ENCODE data around the gene PECR.

The PECR gene

DNA sequence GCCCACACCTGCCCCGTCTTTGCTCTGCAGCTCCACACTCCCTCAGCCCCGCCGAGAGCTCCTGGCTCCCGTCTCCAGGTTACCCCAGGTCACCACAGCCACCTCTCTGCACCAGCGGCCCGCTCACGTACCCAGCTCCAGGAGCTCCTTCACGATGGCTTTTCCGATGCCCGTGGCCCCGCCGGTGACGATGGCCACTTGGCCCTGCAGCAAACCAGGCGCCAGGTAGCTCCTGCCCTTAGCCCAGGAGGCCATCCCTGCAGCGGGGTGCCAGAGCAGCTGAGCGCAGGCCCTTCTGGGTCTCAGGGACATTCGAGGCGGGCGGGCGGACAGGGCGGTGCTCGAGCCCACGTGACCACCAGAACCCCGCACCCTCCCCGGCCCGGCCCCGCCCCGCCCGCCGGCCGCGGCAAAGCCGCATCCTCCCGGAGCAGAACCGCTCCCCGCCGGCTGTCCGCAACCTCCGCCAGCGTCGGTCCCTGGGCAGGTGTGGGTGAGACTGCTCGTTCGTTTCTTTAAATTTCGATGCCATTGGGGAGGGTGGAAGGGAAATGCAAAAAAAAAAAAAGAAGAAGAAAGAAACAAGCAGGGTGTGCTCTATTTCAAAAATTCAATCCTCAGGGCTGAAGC, at the start of gene PECR, which contains the start of gene TMEM169:
Gene PECR, minus strand, starts transcription at position 323 of the 630 bp plus-strand sequence. Its CDS starts 68 bp downstream, at position 255.
Gene TMEM169, plus strand, starts transcription at position 433 of the 630 bp plus-strand sequence. CDS start 14,045 bp downstream, outside the sequence.
- no peak for DNase-seq (ENCODE audit: low read depth in 2 of 2)

DNA sequence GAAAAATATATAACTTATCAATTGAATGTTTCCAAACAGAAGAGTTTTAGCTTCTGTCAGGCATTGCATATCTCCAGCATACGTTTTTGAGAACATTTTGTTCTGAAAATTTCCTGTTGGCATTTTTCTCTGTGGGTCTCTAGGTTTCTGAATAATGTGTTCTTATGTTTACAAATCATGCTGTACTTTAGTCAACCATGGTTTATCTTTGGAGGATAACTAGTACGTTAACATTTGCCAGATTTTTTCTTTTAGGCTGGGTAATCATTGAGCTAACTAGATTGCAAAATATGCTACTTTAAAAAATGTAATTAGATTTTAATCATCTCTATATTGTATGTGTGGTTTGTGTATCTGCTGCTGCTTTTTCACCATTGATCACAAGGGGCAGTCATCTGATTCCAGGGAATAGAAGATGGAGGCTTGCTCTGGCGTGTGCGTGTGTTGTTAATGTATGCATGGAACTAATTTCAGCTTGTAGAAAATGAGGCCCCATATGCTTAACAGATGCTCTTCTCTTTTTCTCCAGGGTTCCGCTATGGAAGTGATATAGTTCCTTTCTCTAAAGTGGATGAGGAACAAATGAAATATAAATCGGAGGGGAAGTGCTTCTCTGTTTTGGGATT, 48.9 kb upstream of the PECR start:
- DNase-seq (ENCODE audit: low read depth in 2 of 2): peak; percentile 66 to 69

DNA sequence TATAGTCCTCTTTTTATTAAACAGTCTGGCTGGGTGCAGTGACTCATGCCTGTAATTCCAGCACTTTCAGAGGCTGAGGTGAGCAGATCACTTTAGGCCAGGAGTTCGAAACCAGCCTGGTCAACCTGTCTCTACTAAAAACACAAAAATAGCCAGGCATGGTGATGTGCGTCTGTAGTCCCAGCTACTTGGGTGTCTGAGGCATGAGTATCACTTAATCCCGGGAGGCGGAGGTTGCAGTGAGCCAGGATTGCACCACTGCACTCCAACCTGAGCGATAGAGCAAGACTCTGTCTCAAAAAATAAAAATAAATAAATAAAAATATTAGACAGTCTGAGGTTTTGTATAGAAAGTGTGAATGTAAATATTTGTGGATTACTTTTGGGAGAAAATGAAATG, 45.3 kb upstream of the PECR start:
- no peak for DNase-seq (ENCODE audit: low read depth in 2 of 2)

DNA sequence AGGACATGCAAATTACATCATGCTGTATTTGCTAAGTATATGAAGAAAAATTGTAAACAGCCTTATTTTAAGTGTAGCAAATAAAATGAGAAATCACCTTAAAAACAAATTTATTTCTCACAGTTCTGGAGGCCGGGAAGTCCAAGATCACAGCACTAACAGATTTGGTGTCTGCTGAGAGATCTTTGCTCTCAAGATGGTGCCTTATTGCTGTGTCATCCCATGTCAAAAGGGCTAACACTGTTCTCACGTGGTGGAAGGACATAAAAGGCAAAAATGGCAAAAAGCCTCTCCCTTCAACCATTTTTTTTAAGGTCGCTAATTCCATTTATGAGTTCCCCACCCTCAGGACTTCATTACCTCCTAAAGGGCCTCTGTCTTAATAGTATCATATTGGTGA, 39.6 kb upstream of the PECR start:
- no peak for DNase-seq (ENCODE audit: low read depth in 2 of 2)

DNA sequence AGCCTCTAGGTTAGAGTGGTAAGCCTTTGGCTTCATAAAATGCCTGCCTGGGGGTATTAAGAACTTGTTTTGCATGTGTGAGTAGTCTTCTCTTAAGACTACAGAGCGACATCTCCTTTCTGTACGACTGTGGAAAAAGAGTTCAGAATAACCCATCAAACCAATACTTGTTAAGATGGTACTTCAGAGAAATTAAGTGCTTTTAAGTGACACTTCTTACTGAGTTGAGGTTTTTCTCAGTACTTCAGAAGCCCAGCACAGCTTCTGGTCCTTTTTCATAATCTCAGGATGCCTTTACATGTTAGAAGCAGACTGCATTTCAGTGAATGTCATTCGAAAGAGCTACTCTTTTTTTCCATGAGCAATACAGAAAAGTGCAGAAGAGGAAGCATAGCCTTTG, 38.4 kb upstream of the PECR start:
- no peak for DNase-seq (ENCODE audit: low read depth in 2 of 2)

DNA sequence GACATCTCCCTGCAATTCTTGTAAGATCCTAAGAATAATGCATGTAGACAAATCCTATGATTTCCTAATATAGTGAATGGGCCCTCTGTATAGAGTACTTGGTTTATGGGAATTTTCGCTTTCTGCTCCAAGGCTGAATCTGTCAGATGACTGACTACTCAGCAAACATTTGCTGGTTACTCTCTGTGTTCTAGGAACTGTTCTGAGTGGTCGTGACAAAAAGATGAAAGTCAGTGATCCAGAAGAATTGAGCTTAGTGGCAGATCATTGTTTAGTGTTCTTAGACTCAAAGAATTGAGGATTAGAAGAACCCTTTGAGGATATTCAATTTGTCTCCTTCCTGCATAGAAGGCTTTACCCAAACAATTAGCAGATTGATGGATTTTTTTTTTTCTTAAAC, 37.5 kb upstream of the PECR start:
- no peak for DNase-seq (ENCODE audit: low read depth in 2 of 2)

DNA sequence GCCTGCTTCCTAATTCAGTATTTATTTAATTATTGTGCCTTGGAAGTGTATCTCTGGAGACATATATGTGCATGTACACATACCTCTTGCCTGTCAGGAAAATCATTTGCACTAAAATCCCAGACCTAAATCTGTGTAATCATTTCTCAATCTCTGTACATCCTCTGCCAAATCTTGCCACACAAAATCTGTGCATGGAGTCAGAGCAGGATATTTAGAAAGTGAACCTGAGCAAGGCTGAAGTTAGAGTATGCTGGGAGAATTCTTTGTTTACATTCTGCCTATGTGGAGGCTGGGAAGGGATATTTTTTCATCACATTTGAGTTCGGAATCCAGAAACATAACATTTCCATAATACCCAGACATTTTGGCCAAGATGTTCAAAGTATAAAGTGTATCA, 36.9 kb upstream of the PECR start:
- no peak for DNase-seq (ENCODE audit: low read depth in 2 of 2)

DNA sequence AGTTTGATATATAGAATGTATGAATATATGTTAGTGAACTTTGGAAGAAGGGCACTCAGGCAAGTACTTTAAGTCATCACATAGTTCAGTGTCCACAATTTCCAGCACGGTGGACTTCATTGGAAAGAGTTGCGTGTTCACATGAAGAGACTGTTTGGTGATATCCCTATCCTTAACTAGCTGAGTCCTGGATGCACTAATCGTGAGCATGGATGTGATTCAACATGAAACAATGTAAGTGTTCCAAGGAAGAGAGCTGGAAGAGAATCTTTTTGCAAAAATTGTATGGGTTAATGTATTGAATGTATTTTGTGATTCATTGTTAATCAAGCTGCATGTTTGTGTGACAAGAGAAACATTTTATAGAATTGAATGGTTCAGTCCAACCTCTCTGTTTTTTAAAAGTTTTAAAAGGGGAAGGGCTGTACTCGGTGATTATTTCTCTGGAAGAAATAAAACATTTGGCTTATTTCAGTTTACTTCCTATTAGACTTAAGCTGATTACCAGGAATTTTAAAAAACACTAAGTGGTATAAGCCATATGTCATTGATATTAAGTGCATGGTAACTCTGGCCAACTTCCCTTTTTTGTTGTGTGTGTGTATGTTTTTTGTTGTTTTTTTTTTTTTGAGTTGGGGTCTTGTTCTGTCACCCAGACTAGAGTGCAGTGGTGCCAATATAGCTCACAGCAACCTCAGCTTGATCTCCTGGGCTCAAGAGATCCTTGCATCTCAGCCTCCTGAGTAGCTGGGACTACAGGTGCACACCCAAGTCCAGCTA, 36.1 kb upstream of the PECR start:
- DNase-seq (ENCODE audit: low read depth in 2 of 2): peak in 1 of 2 experiments; percentile 53

DNA sequence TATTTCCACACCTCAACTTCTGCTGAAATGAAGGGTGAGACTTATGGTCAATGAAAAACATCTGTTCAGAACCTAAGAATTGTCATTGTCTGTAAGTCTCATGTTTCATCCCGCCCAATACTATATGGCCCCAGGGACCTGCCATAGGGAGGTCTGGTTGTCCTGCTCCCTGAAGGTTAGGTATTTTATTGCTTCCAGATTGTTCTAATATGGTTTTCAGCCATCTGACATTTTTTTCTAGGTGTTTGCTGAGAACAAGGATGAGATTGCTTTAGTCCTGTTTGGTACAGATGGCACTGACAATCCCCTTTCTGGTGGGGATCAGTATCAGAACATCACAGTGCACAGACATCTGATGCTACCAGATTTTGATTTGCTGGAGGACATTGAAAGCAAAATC, 34.8 kb upstream of the PECR start:
- peak in 1 of 2 experiments; percentile 23 for DNase-seq (ENCODE audit: low read depth in 2 of 2)

DNA sequence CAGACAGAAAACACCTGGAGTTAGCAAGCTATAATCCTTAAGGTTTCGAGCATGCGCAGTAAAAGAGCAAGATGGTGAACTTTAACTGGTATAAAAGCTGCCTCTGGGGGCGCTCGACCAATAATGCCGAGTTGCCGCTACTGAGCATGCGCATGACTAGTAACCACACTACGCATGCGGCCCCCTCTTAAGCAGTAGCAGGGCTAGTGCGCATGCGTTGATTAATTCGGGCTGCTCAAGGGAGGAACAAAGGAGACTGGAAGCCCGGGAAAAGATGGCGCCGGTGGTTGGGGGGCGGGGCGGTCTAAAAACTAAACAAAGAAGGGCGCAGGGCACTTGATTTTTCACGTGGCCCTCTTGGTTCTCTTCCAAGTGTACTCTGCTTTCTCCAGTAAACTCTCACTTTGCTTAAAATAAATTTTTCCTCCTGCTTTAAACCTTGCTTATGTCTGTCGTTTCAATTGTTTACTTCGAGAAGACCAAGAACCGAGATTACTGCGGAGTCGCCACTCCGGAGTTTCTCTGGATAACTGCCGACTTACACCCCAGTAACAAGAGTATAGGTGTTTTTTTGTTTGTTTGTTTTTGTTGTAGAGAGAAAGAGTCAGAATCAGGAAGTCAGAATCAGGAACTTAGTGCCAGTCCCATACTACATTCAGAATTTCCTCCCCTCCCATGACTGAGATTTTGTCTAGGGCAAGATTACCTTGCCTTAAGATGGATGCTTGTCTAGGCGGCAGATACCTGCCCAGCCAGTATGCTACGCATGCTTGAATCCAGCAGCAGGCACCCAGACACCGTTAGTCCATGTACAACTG, 33.3 kb upstream of the PECR start:
- DNase-seq (ENCODE audit: low read depth in 2 of 2): peak; percentile 99

DNA sequence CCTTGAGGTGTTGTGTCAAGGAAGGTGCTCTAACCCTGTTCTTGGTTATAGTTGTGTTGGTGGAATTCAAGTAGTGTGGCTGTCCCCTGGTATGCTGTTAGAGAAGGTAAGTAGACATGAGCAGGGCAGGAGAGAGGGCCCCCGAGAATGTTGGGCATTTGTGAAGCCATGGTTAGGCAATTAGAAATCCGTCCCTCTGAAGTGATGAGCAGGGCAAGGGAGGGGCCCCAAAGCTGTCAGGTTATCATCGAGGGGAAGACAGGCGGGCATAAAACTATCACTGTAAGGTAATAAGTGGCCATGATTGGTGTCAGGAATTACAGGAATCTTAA, 32.7 kb upstream of the PECR start:
- no peak for DNase-seq (ENCODE audit: low read depth in 2 of 2)

DNA sequence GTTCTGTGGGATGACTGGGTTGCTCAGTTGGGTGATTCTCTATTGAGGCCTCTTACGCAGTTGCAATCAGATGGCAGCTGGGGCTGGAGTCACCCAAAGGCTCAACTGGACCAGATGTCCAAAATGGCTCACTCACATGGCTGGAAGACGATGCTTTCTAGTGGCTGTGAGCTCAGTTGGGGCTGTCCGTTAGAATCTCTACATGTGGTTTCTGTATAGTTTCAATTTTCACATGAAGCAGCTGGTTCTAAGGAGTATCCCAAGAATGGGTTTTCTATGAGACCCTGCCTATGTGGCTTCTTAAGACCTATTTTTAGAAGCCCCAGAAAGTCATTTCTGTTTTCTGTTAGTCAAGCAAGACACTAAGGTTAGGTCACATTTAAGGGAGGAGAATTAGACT, 32.0 kb upstream of the PECR start:
- no peak for DNase-seq (ENCODE audit: low read depth in 2 of 2)

DNA sequence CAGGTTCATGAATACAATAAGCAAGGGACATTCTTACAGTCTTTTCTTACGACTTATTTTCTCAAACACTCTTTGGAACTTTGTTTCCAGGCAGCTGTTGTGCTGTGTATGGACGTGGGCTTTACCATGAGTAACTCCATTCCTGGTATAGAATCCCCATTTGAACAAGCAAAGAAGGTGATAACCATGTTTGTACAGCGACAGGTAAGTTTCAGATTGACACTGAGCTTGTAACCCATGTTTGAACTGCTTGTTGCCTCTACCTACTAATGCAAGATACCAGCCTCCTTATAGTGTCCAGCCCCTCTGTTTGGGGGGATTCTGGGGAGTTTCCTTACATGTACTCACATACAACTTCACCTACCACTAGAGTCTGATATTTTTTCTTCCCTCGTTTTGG, 31.3 kb upstream of the PECR start:
- no peak for DNase-seq (ENCODE audit: low read depth in 2 of 2)

DNA sequence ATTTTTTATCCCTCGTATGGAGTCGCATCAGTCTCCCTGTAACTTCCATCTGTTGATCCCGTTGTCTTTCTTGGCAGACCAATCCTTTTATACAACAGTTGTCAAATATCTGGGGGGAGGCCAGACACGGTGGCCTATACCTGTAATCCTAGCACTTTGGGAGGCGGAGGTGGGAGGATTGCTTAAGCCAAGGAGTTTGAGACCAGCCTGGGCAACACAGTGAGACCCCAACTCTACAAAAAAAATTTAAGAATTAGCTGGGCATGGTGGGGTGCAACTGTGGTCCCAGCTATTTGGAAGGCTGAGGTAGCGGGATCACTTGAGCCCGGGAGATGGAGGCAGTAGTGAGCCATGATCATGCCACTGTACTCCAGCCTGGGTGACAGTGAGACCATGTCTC, 29.5 kb upstream of the PECR start:
- no peak for DNase-seq (ENCODE audit: low read depth in 2 of 2)

DNA sequence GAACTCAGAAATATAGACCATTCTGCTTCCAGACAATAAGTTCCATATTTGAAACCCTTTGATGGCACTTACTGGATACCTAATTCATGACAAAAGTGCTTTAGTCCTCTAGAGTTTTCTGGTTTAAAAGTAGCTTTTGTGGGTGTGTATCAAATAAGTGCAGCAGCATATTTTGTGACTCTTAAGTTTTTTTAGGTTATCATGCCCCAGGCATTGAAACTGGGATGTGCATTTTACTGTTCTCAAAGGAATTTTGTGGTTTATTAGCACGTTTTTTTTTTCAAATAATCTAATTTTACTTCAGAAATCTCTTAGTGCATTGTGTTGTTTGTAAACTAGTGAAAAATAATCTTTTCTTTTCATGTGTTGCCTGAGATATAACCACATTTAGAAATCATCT, 29.0 kb upstream of the PECR start:
- no peak for DNase-seq (ENCODE audit: low read depth in 2 of 2)

DNA sequence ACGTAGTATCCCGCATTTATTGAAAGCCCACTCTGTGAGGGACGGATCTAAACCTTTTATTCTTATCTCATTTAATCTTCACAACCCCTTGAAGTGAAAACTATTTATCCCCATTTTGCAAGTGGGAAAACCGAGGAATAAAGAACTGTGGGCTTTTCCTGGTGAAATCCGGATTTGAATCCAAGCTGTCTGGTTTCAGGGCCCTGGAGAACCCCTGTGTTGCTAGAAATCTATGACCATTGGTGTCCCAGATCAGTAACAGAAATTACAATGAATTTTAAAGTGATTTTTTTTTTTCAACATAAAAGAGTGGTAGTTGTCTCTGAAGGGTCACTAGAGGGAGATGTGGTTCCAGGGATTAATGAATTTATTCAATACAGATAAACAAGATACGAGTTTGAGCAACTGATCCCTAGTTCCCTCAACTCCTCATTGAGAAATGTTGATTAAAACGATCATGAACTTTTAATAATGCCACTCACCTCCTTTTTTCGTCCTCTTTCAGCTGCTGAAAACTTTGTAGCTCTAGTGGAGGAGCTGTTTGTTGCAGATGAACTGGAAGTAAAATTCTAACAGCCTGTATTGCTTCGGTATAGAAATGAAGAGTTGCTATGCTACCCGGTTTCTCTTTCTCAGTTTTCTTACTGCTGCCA, 28.5 kb upstream of the PECR start:
- DNase-seq (ENCODE audit: low read depth in 2 of 2): peak in 1 of 2 experiments; percentile 20

DNA sequence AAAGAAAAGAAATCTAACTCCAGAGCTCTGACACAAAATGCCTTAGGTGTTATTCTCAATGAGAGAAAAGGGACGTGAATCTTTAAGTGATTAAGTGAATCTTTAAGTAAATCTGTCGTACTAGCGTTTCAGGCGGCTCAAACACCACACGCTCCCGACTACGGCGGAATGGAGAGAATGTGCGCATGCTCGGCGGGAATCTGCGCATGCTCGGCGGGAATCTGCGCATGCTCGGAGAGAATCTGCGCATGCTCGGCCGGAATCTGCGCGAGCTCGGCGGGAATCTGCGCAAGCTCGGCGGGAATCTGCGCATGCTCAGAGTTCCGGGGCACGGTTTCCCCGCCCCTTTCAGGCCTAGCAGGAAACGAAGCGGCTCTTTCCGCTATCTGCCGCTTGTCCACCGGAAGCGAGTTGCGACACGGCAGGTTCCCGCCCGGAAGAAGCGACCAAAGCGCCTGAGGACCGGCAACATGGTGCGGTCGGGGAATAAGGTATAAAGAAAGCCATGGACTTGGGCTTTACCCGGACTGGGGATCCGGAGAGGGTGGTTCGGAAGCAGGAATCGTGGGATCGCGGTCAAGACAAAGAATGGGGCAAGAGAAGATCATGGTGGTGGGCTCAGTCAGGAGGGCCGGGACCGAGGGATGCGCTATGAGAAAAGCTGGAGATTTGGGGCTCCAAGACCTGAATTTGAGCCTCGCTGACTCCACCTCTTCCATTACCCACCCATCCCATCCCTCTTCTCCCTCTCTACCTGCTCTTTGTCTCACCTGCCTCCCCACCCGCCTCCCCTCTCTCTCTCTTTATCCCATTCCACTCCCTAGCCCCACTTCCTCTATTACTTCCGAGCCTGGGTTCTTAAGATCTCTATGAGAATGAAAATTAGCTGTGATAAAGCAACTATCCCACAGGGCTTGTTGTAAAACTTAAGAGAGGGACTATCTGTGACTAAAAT, 27.6 kb upstream of the PECR start, which contains the start of gene XRCC5:
Gene XRCC5, plus strand, starts transcription at position 382 of the 955 bp plus-strand sequence. Its CDS starts 89 bp downstream, at position 471.
- DNase-seq (ENCODE audit: low read depth in 2 of 2): peak; percentile 92 to 94

DNA sequence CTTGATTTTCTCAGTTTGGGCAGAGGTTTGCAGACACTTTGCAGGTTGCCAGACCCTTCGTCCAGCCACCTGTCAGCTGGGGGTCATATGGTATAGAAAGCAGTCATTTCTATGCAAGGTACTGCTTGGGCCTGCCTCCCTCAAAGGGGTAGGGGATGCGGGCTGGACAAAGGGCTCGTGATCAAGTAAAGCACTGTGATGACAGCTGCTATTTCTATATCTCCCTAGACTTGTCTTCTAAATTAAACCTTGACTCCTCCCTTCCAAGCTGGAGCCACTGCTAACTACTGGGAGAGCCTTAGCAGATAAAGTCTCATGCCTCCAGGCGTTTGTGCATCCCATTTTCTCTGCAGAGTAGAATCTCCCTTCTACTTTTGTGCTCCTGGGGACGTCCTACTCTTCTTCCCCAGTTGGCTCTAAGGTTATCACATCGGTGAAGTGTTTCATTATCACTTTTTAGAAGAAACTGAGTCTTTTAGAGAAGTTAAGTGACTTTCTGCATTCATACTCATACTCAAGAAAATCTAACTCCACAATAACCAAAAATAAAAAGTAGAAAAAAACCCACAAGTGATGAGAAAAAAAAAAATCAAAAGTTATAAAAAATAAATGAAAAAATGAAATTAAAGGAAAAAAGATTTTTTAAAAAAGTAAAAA, 26.8 kb upstream of the PECR start:
- no peak for DNase-seq (ENCODE audit: low read depth in 2 of 2)

DNA sequence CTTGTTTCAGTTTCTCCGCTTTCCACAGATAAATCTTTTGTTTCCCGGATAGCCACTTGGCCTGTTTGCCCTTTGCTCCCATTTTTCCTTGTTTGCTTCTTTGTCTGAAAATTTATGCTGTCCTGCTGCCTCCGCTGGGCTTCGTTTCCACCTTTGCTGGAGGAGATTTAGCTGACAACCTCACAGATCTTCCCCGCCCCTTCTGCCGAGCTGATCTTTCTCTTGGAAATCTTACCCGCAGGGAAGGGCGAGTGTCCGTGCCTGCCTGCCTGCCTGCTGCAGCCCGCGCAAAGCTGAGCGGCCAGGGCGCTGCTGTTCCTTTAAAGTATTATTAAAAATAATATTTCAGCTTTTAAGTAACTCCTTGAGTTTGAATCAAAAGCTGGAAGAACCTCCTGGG, 26.2 kb upstream of the PECR start:
- no peak for DNase-seq (ENCODE audit: low read depth in 2 of 2)

DNA sequence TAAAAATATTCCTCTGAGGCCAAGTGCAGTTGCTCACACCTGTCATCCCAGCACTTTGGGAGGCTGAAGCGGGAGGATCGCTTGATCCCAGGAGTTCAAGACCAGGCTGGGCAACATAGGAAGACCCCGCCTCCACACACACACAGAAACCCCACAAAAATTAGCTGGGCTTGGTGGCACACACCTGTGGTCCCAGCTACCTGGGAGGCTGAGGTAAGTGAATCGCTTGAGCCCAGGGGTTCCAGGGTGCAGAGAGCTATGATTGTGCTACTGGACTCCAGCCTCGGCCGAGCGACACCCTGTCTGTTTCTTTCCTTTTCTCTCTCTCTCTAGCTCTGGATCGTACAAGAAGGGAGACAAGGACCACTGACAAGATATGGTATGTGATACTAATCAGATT, 25.7 kb upstream of the PECR start:
- DNase-seq (ENCODE audit: low read depth in 2 of 2): no peak

Data from fibroblast of skin of left quadriceps (primary cell).